Fibroblast of lung (primary cell): ENCODE data around the gene IL31. TPM values are rescaled to one million over a fixed set of nuclear protein-coding genes. Genes with fewer than 3 reads are reported as not detected.

ENCODE experiments used
- DNase-seq, 2 donors: peaks; one replicate each; pipeline versions ENCODE4 v3.0.0 to v3.0.0-alpha.2; 2010; ENCODE audit warnings: low read depth in 2 of 2
- H2AFZ ChIP-seq: 2 replicates; pipeline ENCODE4 v1.5.1; 2012; ENCODE audit warnings: low read length, control low read depth, inconsistent platforms
- H3K27ac ChIP-seq: 2 replicates; pipeline ENCODE4 v1.5.1; 2011; ENCODE audit warnings: low read length, control low read depth; ENCODE audit not compliant: insufficient read depth
- H3K27me3 ChIP-seq: 2 replicates; pipeline ENCODE4 v1.5.1; 2011; ENCODE audit warnings: mild to moderate bottlenecking, low read length; ENCODE audit not compliant: control insufficient read depth, insufficient read depth
- H3K36me3 ChIP-seq: 2 replicates; pipeline ENCODE4 v1.5.1; 2011; ENCODE audit warnings: low read length; ENCODE audit not compliant: control insufficient read depth, insufficient read depth
- H3K4me1 ChIP-seq: 2 replicates; pipeline ENCODE4 v1.5.1; 2011; ENCODE audit warnings: low read length; ENCODE audit not compliant: control insufficient read depth, insufficient read depth; ENCODE audit errors: extremely low read depth
- H3K4me2 ChIP-seq: 2 replicates; pipeline ENCODE4 v1.5.1; 2011; ENCODE audit warnings: low read length, control low read depth; ENCODE audit not compliant: insufficient read depth; ENCODE audit errors: extremely low read depth
- H3K4me3 ChIP-seq, 4 experiments: fragments of 200-600 bp in 1 of 4; sonication (generic) in 1 of 4; replicated peaks in 1 of 4; 2 replicates each; pipeline ENCODE4 v1.5.1; 2011 to 2016; ENCODE audit warnings: low read length in 4 of 4, low read depth in 3 of 4, mild to moderate bottlenecking in 3 of 4, control low read depth in 2 of 4, inconsistent platforms in 1 of 4, mixed read lengths in 1 of 4; ENCODE audit not compliant: insufficient read depth in 1 of 4; ENCODE audit errors: control extremely low read depth in 1 of 4
- H3K79me2 ChIP-seq: 2 replicates; pipeline ENCODE4 v1.5.1; 2012; ENCODE audit warnings: mild to moderate bottlenecking, low read length, inconsistent platforms; ENCODE audit not compliant: control insufficient read depth, insufficient read depth
- H3K9ac ChIP-seq: 2 replicates; pipeline ENCODE4 v1.5.1; 2011; ENCODE audit warnings: mild to moderate bottlenecking, low read length, control low read depth; ENCODE audit not compliant: insufficient read depth
- H3K9me3 ChIP-seq: 2 replicates; pipeline ENCODE4 v1.5.1; 2012; ENCODE audit warnings: low read depth, low read length; ENCODE audit not compliant: control insufficient read depth, insufficient read depth
- H4K20me1 ChIP-seq: 2 replicates; pipeline ENCODE4 v1.5.1; 2011; ENCODE audit warnings: low read length; ENCODE audit not compliant: control insufficient read depth, insufficient read depth; ENCODE audit errors: extremely low read depth
- EZH2 ChIP-seq: IDR thresholded peaks from 2 replicates; pipeline ENCODE4 v1.5.1; 2012; ENCODE audit warnings: low read length, control low read depth, mild to moderate bottlenecking; ENCODE audit errors: missing control alignments
- polyA plus RNA-seq, 2 donors: library from polyadenylated mRNA; depleted of rRNA in 1 of 2; stranded (reverse) in 1 of 2; unstranded in 1 of 2; fragments of >200 nt; gene quantifications; 2 replicates each; pipeline ENCODE4 v1.2.1, GENCODE V29; 2011 to 2012; ENCODE audit warnings: missing spikeins in 1 of 2
- total RNA-seq: library from RNA; depleted of rRNA; stranded (reverse); fragments of >200 nt; gene quantifications from 2 replicates; pipeline ENCODE4 v1.2.1, GENCODE V29; 2014
- TF ChIP-seq, protein P1 (sequence below), 2 donors: IDR thresholded peaks in 1 of 2; conservative IDR thresholded peaks in 1 of 2; 1 replicate in 1 of 2; 2 replicates in 1 of 2; pipeline ENCODE4 v1.5.1; 2011 to 2012; ENCODE audit warnings: low read length in 2 of 2, control low read depth in 1 of 2, inconsistent platforms in 1 of 2, low read depth in 1 of 2, mild to moderate bottlenecking in 1 of 2

Gene IL31
- total and polyA plus RNA-seq, 2 donors (not counting 1 experiment from before 2014, with no cell fraction given) = not detected

DNA sequence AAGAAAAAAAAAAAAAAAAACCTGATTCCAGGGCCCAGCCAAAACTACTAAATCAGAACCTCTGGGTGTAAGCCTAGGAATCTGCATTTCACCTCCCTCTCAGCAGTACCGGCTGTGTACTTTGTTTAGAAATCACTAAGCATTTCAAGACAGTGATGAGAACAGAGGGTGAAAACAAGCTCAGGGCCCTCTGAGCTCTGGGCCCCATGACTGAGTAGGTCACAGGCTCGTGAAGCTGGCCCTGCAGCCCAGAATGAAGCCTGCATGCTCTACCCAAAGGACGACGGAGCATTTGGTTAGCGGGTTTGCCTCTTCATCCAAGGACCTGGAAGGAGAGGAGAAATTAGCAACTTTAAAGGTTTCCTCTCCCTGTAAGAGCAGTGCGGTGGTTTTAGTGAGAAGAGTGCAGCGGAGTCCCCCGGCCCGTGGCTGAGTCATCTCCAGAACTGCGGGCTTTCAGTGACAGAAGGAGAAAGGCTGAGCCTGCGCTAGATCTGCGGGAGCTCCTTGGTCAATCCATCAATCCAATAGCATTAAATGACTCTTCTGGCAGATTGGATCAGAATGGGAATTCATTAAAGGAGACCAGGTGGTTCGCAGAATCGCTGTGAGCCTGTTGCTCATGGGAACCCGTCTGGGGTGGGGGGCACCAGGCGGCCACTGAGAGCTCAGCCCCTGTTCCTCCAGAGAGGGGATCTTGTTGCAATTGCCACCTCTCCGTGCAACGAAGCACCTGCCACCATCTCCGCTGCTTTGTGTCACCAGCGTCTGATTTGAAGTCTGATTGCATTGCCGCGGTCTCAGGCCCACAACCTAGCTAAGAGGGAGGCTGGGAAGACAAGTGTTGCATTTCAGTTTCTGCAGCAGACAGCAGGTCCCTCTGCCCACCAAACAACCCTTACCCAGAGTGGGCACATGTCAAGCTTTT lies 7.3 kb downstream of the IL31 start:
- no peaks in the 10 kb centered on the region for H3K79me2 ChIP-seq
- no peak overlapping the region for H3K4me2 ChIP-seq
- no peaks in the 10 kb centered on the region for H3K27me3 ChIP-seq
- no peaks in the 10 kb centered on the region for H4K20me1 ChIP-seq
- H3K27ac ChIP-seq = no peak overlapping the region
- no peaks in the 10 kb centered on the region for H3K4me1 ChIP-seq
- H3K36me3 ChIP-seq = no peaks in the 10 kb centered on the region
- H2AFZ ChIP-seq = no peak overlapping the region
- no peak overlapping the region for H3K4me3 ChIP-seq
- no peak for DNase-seq
- no peak overlapping the region for H3K9ac ChIP-seq
- no peaks in the 10 kb centered on the region for H3K9me3 ChIP-seq
- TF ChIP-seq, protein P1, sequence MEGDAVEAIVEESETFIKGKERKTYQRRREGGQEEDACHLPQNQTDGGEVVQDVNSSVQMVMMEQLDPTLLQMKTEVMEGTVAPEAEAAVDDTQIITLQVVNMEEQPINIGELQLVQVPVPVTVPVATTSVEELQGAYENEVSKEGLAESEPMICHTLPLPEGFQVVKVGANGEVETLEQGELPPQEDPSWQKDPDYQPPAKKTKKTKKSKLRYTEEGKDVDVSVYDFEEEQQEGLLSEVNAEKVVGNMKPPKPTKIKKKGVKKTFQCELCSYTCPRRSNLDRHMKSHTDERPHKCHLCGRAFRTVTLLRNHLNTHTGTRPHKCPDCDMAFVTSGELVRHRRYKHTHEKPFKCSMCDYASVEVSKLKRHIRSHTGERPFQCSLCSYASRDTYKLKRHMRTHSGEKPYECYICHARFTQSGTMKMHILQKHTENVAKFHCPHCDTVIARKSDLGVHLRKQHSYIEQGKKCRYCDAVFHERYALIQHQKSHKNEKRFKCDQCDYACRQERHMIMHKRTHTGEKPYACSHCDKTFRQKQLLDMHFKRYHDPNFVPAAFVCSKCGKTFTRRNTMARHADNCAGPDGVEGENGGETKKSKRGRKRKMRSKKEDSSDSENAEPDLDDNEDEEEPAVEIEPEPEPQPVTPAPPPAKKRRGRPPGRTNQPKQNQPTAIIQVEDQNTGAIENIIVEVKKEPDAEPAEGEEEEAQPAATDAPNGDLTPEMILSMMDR (conservative IDR thresholded peaks at IDR 0.05 in 1 of 2, IDR thresholded peaks at IDR 0.05 in 1 of 2; ENCODE audit: low read depth in 1 of 2, low read length in 2 of 2) = no peak
- no peak for TF ChIP-seq EZH2

DNA sequence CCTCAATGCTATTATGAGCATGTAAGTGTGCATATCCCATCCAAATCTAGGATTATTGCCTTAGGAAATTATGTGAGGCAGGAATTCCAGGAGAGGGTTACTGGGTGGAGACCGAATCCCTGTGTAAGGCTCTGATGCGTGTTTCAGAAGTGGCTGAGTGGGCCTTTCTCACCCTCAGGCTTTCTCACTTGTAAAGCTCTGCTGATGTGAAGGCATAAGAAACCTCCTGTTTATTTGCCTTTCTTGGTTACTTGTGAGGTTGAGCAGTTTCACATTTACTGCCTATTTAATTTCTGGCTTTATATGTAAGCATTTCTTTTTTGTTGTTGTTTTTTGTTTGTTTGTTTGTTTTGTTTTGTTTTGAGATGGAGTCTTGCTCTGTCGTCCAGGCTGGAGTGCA lies 11.0 kb downstream of the IL31 start:
- no peak for DNase-seq
- H3K4me2 ChIP-seq = no peak overlapping the region
- H4K20me1 ChIP-seq = no peaks in the 10 kb centered on the region
- H3K4me1 ChIP-seq = no peaks in the 10 kb centered on the region
- H3K9ac ChIP-seq = no peak overlapping the region
- H2AFZ ChIP-seq = no peak overlapping the region
- H3K36me3 ChIP-seq = no peaks in the 10 kb centered on the region
- no peak overlapping the region for H3K27ac ChIP-seq
- H3K27me3 ChIP-seq = no peaks in the 10 kb centered on the region
- no peak for TF ChIP-seq EZH2
- TF ChIP-seq, protein P1 (conservative IDR thresholded peaks at IDR 0.05 in 1 of 2, IDR thresholded peaks at IDR 0.05 in 1 of 2; ENCODE audit: low read depth in 1 of 2, low read length in 2 of 2) = no peak
- no peak overlapping the region for H3K4me3 ChIP-seq
- H3K79me2 ChIP-seq = no peaks in the 10 kb centered on the region
- H3K9me3 ChIP-seq = no peaks in the 10 kb centered on the region

DNA sequence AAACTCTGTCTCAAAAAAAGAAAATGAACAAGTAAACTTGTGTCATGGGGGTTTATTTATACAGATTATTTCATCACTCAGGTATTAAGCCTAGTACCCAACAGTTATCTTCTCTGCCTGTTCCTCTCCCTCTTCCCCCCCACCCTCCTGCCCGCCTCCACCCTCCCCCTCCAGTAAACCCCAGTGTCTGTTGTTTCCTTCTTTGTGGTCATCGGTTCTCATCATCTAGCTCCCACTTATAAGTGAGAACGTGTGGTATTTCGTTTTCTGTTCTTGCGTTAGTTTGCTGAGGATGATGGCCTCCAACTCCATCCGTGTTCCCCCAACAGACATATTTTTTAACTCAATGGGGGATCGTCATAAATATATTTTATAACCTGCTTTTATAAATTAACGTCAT lies 12.3 kb downstream of the IL31 start:
- no peak overlapping the region for H3K9ac ChIP-seq
- no peak overlapping the region for H2AFZ ChIP-seq
- no peaks in the 10 kb centered on the region for H4K20me1 ChIP-seq
- H3K79me2 ChIP-seq = no peaks in the 10 kb centered on the region
- DNase-seq = no peak
- H3K4me3 ChIP-seq = no peak overlapping the region
- H3K27me3 ChIP-seq = no peaks in the 10 kb centered on the region
- H3K36me3 ChIP-seq = no peaks in the 10 kb centered on the region
- H3K4me2 ChIP-seq = no peak overlapping the region
- TF ChIP-seq, protein P1 (conservative IDR thresholded peaks at IDR 0.05 in 1 of 2, IDR thresholded peaks at IDR 0.05 in 1 of 2; ENCODE audit: low read depth in 1 of 2, low read length in 2 of 2) = no peak
- no peak for TF ChIP-seq EZH2
- no peaks in the 10 kb centered on the region for H3K9me3 ChIP-seq
- no peak overlapping the region for H3K27ac ChIP-seq
- H3K4me1 ChIP-seq = no peaks in the 10 kb centered on the region
